Psoas muscle (tissue), 8 donors: ENCODE results near the gene ARHGAP8. TPM values are rescaled to one million over a fixed set of nuclear protein-coding genes. Genes with fewer than 3 reads are reported as not detected.

ENCODE experiments used
- ATAC-seq, 4 donors: fragments of 200-7000 bp; cut with Tn5 transposase; one replicate each; pipeline ENCODE4 v1.9.1; 2020; ENCODE audit warnings: moderate library complexity in 3 of 4, mild to moderate bottlenecking in 2 of 4
- DNase-seq, 2 donors: peaks; one replicate each; pipeline ENCODE4 v3.0.0-alpha.2; 2020
- H3K27ac ChIP-seq: fragments of 200-600 bp; one replicate; pipeline ENCODE4 v1.8.0; 2022
- H3K27me3 ChIP-seq, 3 donors: fragments of 200-600 bp in 1 of 3; one replicate each; pipeline versions ENCODE4 v1.6.1 to v1.8.0; 2013 to 2022; ENCODE audit warnings: low read length in 2 of 3, mild to moderate bottlenecking in 2 of 3, moderate library complexity in 1 of 3; ENCODE audit not compliant: insufficient read depth in 3 of 3
- H3K36me3 ChIP-seq, 2 donors: fragments of 200-600 bp in 1 of 2; one replicate each; pipeline versions ENCODE4 v1.6.1 to v1.8.0; 2013 to 2022; ENCODE audit warnings: low read depth in 1 of 2, mild to moderate bottlenecking in 1 of 2, moderate library complexity in 1 of 2; ENCODE audit not compliant: insufficient read depth in 1 of 2
- H3K4me1 ChIP-seq: fragments of 200-600 bp; one replicate; pipeline ENCODE4 v1.8.0; 2022
- H3K4me3 ChIP-seq: fragments of 200-600 bp; one replicate; pipeline ENCODE4 v1.8.0; 2022; ENCODE audit warnings: mild to moderate bottlenecking
- H3K9me3 ChIP-seq: fragments of 200-600 bp; one replicate; pipeline ENCODE4 v1.8.0; 2022
- WGBS, 3 donors: extraction: QIAGEN DNeasy Blood & Tissue Kit; methylation state at CpG; one replicate each; pipeline versions ENCODE4 v1.1.6 to v1.1.7; 2013; 5-methylcytosine and 5-hydroxymethylcytosine counted together
- intact Hi-C, 2 donors: fragments of 100-400 bp; cut with DNase I; formaldehyde crosslinking; loops; one replicate each; pipeline versions ENCODE4 v1.11.0 to v1.14.2; 2022
- polyA plus RNA-seq, 3 donors: library from polyadenylated mRNA; stranded (reverse); fragments of 200-250 nt; gene quantifications; one replicate each; pipeline ENCODE4 v1.2.3, GENCODE V29; 2013
- total RNA-seq, 4 donors: library from RNA; stranded (reverse); fragmentation: NEBNext Ultra II Directional in 2 of 4; extraction: Animal tissue kit (Norgen Biotek cat#: 25700) in 2 of 4; gene quantifications; one replicate each; pipeline versions ENCODE4 v1.2.1 to v1.2.4, GENCODE V29; 2021 to 2023
- TF ChIP-seq, protein P1 (sequence below): fragments of 200-600 bp; IDR thresholded peaks from one replicate; pipeline ENCODE4 v1.8.0; 2022; ENCODE audit warnings: antibody characterized with exemption
- donor health status: healthy with polysubstance abuse.
- donor health status: DM: no; HTN: no; CAD: no; lungs with moderate emphysema.
- donor health status: Bipolar disorder and iron deficiency.
- donor health status: healthy.
- donor health status: DM: yes; HTN: yes; CAD: no.
- donor health status: DM: no; HTN: no; CAD: no.
- donor health status: DM: no; HTN: no; CAD: no.
- donor health status: DM: yes; HTN: yes; CAD: no.

Gene ARHGAP8
- total and polyA plus RNA-seq, 7 donors: 0.14 TPM; not detected in 6

DNA sequence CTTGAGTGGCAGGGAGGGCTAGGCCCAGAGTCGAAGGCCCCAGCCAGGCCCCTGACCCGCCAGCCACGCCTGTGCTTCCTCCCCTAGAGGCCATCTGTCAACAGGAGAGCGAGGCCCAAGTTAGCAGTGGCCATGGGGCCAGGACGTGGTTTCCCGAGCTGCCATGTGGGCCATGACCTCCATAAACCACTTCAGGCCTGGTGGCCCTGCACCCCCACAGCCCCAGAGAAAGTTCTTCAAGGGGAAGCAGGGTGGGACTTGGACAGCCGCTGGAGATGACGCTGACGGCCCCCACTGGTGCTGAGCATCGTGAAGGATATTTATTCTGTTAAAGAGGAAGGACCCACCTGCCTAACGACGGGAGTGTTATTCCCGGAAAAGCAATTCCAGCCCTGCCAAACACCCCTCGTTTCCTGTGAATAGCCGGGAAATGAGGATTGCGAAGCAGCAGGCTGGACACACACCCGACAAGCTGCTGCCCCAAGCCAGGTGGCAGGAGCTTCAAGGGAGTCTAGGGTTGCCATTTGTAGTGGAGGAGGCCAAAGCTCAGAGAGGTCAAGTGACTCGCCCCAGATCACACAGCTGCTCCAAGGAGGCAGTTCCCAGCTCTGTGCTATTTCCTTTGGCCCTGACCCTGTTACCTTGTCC, 37.5 kb upstream of the ARHGAP8 start:
- 54 to 61% (median 61%) methylated on average over 18 of the region's 18 CpGs for WGBS, 3 donors
- Histone ChIP-seq H3K27ac (no peak overlapping the region), H3K4me3 (no peak overlapping the region), H3K4me1 (no peaks in the 10 kb centered on the region), H3K9me3 (no peaks in the 10 kb centered on the region), H3K36me3 (no peaks in the 10 kb centered on the region), H3K27me3 (peaks cover 0 to 4% (median 0%) of the 10 kb centered on the region in 3 donors)
- TF ChIP-seq, protein P1, sequence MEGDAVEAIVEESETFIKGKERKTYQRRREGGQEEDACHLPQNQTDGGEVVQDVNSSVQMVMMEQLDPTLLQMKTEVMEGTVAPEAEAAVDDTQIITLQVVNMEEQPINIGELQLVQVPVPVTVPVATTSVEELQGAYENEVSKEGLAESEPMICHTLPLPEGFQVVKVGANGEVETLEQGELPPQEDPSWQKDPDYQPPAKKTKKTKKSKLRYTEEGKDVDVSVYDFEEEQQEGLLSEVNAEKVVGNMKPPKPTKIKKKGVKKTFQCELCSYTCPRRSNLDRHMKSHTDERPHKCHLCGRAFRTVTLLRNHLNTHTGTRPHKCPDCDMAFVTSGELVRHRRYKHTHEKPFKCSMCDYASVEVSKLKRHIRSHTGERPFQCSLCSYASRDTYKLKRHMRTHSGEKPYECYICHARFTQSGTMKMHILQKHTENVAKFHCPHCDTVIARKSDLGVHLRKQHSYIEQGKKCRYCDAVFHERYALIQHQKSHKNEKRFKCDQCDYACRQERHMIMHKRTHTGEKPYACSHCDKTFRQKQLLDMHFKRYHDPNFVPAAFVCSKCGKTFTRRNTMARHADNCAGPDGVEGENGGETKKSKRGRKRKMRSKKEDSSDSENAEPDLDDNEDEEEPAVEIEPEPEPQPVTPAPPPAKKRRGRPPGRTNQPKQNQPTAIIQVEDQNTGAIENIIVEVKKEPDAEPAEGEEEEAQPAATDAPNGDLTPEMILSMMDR: no peak
- DNase-seq (no peak), ATAC-seq (no peak)
- intact Hi-C loops: loop anchor here in 1 of 2 donors (5.0 kb wide), 1 partner anchor 1113 kb away; no protein-coding TSS in a partner anchor

DNA sequence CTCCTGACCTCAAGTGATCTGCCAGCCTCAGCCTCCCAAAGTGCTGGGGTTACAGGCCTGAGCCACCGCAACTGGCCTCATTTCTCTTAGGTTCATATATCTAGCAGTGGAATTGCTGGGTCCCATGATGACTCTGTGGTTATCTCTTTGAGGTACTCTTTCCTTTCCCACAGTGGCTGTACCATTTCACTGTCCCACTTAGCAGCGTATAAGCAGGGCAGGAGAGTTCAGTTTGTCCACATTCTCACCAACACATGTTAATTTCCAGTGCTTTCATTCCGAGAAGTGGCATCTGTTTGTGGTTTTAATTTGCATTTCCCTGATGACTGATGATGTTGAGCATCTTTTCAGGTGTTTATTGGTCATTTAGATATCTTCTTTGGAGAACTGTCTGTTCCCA, 34.0 kb upstream of the ARHGAP8 start:
- intact Hi-C loops: no loop called here
- Histone ChIP-seq H3K27ac (no peak overlapping the region), H3K27me3 (no peaks in the 10 kb centered on the region), H3K36me3 (no peaks in the 10 kb centered on the region), H3K4me1 (no peaks in the 10 kb centered on the region), H3K9me3 (no peaks in the 10 kb centered on the region), H3K4me3 (no peak overlapping the region)
- ATAC-seq: no peak
- TF ChIP-seq, protein P1: no peak
- WGBS, 3 donors: 93 to 98% (median 97%) methylated on average over 3 of the region's 3 CpGs
- no peak for DNase-seq

DNA sequence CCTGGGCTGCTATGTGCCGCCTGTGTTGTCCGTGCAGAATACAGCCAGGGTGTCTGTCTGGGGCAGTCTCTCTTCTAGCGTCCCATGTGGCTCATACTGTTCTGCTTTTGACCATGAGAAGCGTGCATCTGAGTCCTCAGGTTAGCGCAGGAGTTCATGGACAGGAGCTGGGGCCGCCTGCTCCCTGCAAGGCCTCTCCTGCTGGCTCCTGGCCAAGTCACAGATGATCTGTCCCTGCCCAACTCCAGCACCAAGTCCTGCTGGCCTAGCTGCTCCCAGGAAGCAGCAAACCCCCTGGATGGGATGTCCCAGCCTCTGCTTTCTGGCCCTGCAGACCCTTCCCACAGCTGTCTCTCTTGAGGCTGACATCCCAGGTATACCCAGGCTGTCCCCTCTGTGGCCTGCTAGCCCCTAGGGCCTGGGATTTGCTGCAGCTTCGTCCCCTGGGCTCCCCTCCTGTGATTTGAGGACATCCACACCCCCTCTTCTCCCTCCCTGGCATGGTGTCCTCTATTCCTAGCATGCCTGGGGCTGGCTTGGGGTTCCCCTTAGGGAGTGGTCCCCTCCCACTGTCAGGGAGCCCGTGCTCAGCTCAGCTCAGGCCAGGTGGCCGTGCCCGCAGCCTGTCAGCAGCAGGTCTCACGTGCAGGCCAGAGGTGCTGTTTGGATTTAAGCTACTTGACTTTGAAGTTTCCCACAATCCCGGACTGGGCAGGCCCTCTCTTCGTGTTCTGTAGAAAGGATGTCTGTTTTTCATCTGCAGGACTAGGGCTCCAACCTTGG, 32.6 kb upstream of the ARHGAP8 start:
- DNase-seq (no peak), ATAC-seq (no peak)
- H3K4me3 ChIP-seq: no peak overlapping the region
- H3K9me3 ChIP-seq: no peaks in the 10 kb centered on the region
- no peaks in the 10 kb centered on the region for H3K27me3 ChIP-seq
- TF ChIP-seq, protein P1: no peak
- H3K27ac ChIP-seq: no peak overlapping the region
- no peaks in the 10 kb centered on the region for H3K4me1 ChIP-seq
- intact Hi-C loops: no loop called here
- WGBS, 3 donors: 76 to 88% (median 81%) methylated on average over 13 of the region's 13 CpGs
- no peaks in the 10 kb centered on the region for H3K36me3 ChIP-seq

DNA sequence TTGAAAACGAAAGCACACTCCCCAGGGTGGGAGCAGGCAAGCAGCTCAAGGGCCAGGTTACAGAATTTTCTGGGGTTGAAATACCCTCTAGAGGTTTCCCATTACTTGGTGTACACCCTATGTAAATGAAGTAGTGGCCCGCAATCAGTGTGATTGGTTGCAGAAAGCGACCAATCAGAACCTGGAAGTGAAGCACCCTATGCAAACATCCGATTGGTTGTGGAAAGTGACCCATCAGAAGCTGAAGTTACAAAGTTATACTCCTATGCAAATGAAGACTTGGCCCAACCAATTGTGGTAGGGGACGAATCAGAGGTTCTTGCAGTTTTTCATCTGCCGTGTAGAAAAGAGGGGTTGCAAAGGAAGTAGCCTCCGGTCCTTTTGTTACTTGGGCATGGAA, 31.2 kb upstream of the ARHGAP8 start:
- H3K9me3 ChIP-seq: no peaks in the 10 kb centered on the region
- no peaks in the 10 kb centered on the region for H3K36me3 ChIP-seq
- H3K27ac ChIP-seq: no peak overlapping the region
- intact Hi-C loops: no loop called here
- H3K4me3 ChIP-seq: no peak overlapping the region
- ATAC-seq (no peak), DNase-seq (no peak)
- no peaks in the 10 kb centered on the region for H3K4me1 ChIP-seq
- WGBS, 3 donors: 90 to 96% (median 91%) methylated on average over 7 of the region's 7 CpGs
- no peaks in the 10 kb centered on the region for H3K27me3 ChIP-seq
- TF ChIP-seq, protein P1: no peak
